ENCODE data around the gene AADAT.

- TF ChIP-seq CTCF (conservative IDR thresholded peaks at IDR 0.05): no peak
- TF ChIP-seq ZFX (IDR thresholded peaks at IDR 0.05): no peak
Measured at GRCh38 chr4:170137927-170138326, 48.2 kb upstream of the AADAT start.
